ENCODE data around the gene GRID2. TPM values are rescaled to one million over a fixed set of nuclear protein-coding genes. Genes with fewer than 3 reads are reported as not detected.

GRID2 gene
- total RNA-seq, 1 donor: not detected

- Histone ChIP-seq H3K27ac (ENCODE audit: low read depth, low read length) (no peak overlapping the region), H3K9me3 (ENCODE audit: low read depth, low read length) (peaks cover 2% of the 10 kb centered on the region), H3K4me3 (ENCODE audit: insufficient read depth, low read length) (no peak overlapping the region), H3K4me1 (ENCODE audit: insufficient read depth, low read length) (no peaks in the 10 kb centered on the region), H3K36me3 (ENCODE audit: insufficient read depth, low read length) (no peaks in the 10 kb centered on the region), H3K4me2 (ENCODE audit: insufficient read depth, low read length) (no peak overlapping the region), H4K20me1 (ENCODE audit: insufficient read depth, low read length) (no peaks in the 10 kb centered on the region), H2AFZ (ENCODE audit: low read length) (no peak overlapping the region), H3K27me3 (ENCODE audit: insufficient read depth, low read length) (no peaks in the 10 kb centered on the region), H3K79me2 (ENCODE audit: insufficient read depth, low read length) (no peaks in the 10 kb centered on the region)
- no peak for DNase-seq (ENCODE audit: insufficient read length, low spot score, missing footprints)
- TF ChIP-seq CTCF (IDR thresholded peaks at IDR 0.05; ENCODE audit: extremely low read depth, low read depth, low read length): no peak
Observed at GRCh38 chr4:93030670-93031069, 726.9 kb downstream of the GRID2 start.

- Histone ChIP-seq H4K20me1 (ENCODE audit: insufficient read depth, low read length) (no peaks in the 10 kb centered on the region), H3K79me2 (ENCODE audit: insufficient read depth, low read length) (no peaks in the 10 kb centered on the region), H2AFZ (ENCODE audit: low read length) (no peak overlapping the region), H3K4me3 (ENCODE audit: insufficient read depth, low read length) (no peak overlapping the region), H3K9me3 (ENCODE audit: low read depth, low read length) (peaks cover 2% of the 10 kb centered on the region), H3K27me3 (ENCODE audit: insufficient read depth, low read length) (no peaks in the 10 kb centered on the region), H3K36me3 (ENCODE audit: insufficient read depth, low read length) (no peaks in the 10 kb centered on the region), H3K4me2 (ENCODE audit: insufficient read depth, low read length) (no peak overlapping the region), H3K27ac (ENCODE audit: low read depth, low read length) (no peak overlapping the region), H3K4me1 (ENCODE audit: insufficient read depth, low read length) (no peaks in the 10 kb centered on the region)
- DNase-seq (ENCODE audit: insufficient read length, low spot score, missing footprints): no peak
- no peak for TF ChIP-seq CTCF (IDR thresholded peaks at IDR 0.05; ENCODE audit: extremely low read depth, low read depth, low read length)
Observed at GRCh38 chr4:93031431-93032098, 727.8 kb downstream of the GRID2 start.

- H3K4me1 ChIP-seq (ENCODE audit: insufficient read depth, low read length): no peaks in the 10 kb centered on the region
- H3K9me3 ChIP-seq (ENCODE audit: low read depth, low read length): no peaks in the 10 kb centered on the region
- H3K27me3 ChIP-seq (ENCODE audit: insufficient read depth, low read length): no peaks in the 10 kb centered on the region
- H3K4me3 ChIP-seq (ENCODE audit: insufficient read depth, low read length): no peak overlapping the region
- H2AFZ ChIP-seq (ENCODE audit: low read length): no peak overlapping the region
- DNase-seq (ENCODE audit: insufficient read length, low spot score, missing footprints): no peak
- TF ChIP-seq CTCF (IDR thresholded peaks at IDR 0.05; ENCODE audit: extremely low read depth, low read depth, low read length): no peak
- no peak overlapping the region for H3K4me2 ChIP-seq (ENCODE audit: insufficient read depth, low read length)
- no peaks in the 10 kb centered on the region for H3K79me2 ChIP-seq (ENCODE audit: insufficient read depth, low read length)
- no peaks in the 10 kb centered on the region for H3K36me3 ChIP-seq (ENCODE audit: insufficient read depth, low read length)
- H3K27ac ChIP-seq (ENCODE audit: low read depth, low read length): no peak overlapping the region
- no peaks in the 10 kb centered on the region for H4K20me1 ChIP-seq (ENCODE audit: insufficient read depth, low read length)
Observed at GRCh38 chr4:93042746-93043145, 739.0 kb downstream of the GRID2 start.

GRCh38 chr4:93053140-93053539 lies 749.4 kb downstream of the GRID2 start:
- Histone ChIP-seq H3K27ac (ENCODE audit: low read depth, low read length) (no peak overlapping the region), H3K79me2 (ENCODE audit: insufficient read depth, low read length) (no peaks in the 10 kb centered on the region), H3K27me3 (ENCODE audit: insufficient read depth, low read length) (no peaks in the 10 kb centered on the region), H3K4me2 (ENCODE audit: insufficient read depth, low read length) (no peak overlapping the region), H2AFZ (ENCODE audit: low read length) (no peak overlapping the region), H4K20me1 (ENCODE audit: insufficient read depth, low read length) (no peaks in the 10 kb centered on the region), H3K4me3 (ENCODE audit: insufficient read depth, low read length) (no peak overlapping the region), H3K36me3 (ENCODE audit: insufficient read depth, low read length) (no peaks in the 10 kb centered on the region), H3K9me3 (ENCODE audit: low read depth, low read length) (no peaks in the 10 kb centered on the region), H3K4me1 (ENCODE audit: insufficient read depth, low read length) (no peaks in the 10 kb centered on the region)
- TF ChIP-seq CTCF (IDR thresholded peaks at IDR 0.05; ENCODE audit: extremely low read depth, low read depth, low read length): no peak
- no peak for DNase-seq (ENCODE audit: insufficient read length, low spot score, missing footprints)
